Epithelial cell of proximal tubule (primary cell): ENCODE data around the gene CD200R1L. TPM values are rescaled to one million over a fixed set of nuclear protein-coding genes. Genes with fewer than 3 reads are reported as not detected.

Experiments
- DNase-seq: peaks from one replicate; pipeline ENCODE4 v3.0.0-alpha.2; 2011; ENCODE audit warnings: low read depth
- H3K4me3 ChIP-seq: 2 replicates; pipeline ENCODE4 v1.5.1; 2011; ENCODE audit warnings: low read depth, mild to moderate bottlenecking, low read length
- total RNA-seq: library from RNA; depleted of rRNA; stranded (reverse); fragments of >200 nt; gene quantifications from 2 replicates; pipeline ENCODE4 v1.2.3, GENCODE V29; 2015
- TF ChIP-seq, protein P1 (sequence below): conservative IDR thresholded peaks from 2 replicates; pipeline ENCODE4 v1.5.1; 2012; ENCODE audit warnings: low read depth, mild to moderate bottlenecking, low read length

The CD200R1L gene
- total RNA-seq, 1 donor from 2014 or later = not detected

DNA sequence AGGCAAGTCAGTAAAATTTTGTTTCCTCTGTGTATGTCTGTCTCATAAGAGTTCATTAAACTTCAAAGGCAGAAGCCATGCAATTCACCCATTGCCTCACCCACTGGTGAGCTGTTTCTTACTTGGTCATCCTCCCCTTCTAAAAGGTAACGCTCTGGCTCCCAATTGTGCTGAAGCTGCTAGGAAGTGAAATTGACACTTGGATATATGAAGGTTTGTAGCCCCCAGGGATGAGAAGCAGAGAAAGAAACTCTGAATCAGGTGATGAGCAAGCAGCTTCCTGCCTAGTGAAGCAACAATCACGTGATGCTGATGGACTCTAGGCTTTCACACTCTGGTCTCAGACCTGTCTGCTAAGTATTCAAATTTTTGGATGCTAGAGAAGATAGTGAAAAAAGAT lies 70.7 kb downstream of the CD200R1L start:
- DNase-seq = peak; percentile 13
- H3K4me3 ChIP-seq = no peak overlapping the region
- TF ChIP-seq, protein P1, sequence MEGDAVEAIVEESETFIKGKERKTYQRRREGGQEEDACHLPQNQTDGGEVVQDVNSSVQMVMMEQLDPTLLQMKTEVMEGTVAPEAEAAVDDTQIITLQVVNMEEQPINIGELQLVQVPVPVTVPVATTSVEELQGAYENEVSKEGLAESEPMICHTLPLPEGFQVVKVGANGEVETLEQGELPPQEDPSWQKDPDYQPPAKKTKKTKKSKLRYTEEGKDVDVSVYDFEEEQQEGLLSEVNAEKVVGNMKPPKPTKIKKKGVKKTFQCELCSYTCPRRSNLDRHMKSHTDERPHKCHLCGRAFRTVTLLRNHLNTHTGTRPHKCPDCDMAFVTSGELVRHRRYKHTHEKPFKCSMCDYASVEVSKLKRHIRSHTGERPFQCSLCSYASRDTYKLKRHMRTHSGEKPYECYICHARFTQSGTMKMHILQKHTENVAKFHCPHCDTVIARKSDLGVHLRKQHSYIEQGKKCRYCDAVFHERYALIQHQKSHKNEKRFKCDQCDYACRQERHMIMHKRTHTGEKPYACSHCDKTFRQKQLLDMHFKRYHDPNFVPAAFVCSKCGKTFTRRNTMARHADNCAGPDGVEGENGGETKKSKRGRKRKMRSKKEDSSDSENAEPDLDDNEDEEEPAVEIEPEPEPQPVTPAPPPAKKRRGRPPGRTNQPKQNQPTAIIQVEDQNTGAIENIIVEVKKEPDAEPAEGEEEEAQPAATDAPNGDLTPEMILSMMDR = no peak

DNA sequence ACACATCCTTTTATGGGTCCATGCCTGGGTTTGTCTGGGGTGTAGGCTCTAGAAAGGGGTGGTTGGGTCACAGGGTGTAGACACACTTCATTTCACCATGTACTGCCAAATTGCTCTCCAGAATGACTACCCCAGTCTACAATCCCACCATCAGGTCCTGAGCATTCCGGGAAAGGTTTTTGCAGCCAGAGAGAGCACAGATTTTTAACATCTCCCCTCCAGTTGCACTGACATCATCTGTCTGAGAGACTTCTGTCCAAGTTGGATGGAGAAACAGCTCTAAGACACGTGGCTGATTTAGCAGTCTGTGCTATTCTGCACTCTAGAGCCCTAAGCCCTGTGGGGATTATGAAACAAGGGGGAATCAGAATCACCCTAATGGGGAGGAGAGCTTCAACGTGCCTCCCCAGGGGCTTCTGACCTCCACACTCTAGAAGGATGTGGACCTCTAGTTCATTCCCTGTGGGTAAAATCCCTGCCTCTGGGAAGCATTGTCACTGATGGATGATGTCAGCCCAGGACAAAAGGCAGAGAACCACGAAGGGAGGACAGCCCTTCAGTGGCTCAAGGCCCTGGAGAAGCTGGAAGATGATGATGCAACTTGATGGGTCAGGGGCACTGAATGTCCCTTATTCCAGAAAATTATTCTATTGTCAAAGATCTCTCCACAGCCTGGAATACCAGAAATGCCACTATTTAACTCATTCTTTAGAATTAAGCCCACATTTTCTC lies 71.5 kb downstream of the CD200R1L start:
- DNase-seq = no peak
- no peak overlapping the region for H3K4me3 ChIP-seq
- TF ChIP-seq, protein P1 = no peak

DNA sequence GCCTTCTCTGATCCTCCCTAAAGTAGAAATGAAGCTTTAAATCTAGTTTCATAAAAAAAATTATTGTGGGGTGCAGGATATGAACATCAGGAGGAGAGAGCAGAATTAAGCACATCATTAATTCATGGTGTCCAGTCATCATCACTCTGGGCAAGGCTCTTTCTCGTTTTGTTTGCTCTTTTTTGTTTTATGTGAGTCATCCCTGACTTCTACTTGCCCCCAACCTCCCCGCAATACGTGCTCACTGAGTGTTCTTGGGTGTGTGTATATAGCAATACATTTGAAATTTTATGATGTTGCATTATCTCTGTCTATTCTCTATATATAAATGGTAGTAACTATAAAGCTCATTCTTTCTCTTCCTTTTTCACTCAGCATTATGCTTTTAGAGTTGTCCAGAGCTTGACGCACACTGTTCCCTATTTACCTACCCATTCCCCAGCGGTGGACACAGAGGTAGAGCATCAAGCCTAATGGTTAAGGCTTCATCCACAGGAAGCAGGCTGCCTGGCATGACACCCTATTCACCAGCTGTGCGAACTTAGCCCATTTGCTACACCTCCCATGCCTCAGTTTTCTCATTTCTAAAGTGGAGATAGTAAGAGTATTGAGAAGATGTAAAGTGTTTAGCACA lies 72.3 kb downstream of the CD200R1L start:
- no peak for DNase-seq
- no peak overlapping the region for H3K4me3 ChIP-seq
- TF ChIP-seq, protein P1 = no peak

DNA sequence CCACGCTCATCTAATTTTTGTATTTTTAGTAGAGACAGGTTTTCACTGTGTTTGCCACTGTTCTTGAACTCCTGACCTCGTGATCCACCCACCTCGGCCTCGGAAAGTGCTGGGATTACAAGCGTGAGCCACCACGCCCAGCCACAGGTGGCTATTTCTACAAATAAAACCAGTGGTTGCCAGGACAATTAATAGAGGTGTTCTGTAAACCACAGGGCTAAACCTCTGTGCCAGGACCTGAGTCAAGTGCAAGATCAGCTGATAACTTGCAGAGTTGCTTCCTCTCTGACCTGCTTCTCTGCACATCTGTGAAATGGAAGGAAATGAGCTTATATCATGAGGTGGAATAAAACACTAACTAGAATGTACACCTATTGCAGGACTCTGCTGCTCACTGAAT lies 72.8 kb downstream of the CD200R1L start:
- DNase-seq = no peak
- TF ChIP-seq, protein P1 = no peak
- no peak overlapping the region for H3K4me3 ChIP-seq

DNA sequence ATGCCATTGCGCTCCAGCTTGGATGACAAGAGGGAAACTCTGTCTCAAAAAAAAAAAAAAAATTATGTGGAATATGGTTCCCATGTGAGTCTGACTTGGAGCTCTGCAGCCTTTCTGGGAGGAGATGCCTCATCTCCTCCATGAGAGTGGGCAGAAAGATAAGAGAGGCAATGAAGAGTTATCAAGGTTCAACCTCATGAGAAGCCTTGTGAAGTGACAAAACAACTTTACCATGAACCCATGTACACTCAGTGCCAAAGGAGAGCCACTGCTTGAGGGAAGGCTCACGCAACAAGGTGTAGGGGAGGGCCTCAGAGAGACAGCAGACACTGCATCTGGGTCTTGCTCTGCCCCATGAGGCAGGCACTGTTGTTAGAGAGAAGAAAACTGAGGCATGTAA lies 75.7 kb downstream of the CD200R1L start:
- no peak overlapping the region for H3K4me3 ChIP-seq
- TF ChIP-seq, protein P1 = no peak
- no peak for DNase-seq

DNA sequence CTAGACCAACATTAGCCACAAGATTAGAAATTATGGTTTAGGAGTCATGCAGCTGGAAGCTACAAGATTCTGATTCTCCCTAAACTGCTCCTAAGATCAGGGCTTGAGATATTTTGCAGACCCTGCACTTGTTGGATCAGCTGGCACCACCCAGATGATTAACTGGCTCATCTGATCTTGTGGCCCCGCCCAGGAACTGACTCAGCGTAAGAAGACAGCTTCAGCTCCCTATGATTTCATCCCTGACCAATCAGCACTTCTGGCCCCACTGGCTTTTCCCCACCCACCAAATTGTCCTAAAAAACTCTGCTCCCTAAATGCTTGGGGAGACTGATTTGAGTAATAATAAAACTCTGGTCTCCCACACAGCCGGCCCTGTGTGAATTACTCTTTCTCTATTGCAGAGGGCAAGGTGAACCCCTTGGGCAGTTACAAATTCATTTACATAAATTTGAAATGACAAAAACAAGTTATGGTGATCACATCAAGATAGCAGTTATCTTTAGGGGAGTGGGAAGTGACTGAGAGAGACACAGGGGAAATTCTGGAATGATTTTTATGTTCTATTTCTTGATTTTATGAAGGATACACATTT lies 76.5 kb downstream of the CD200R1L start:
- no peak for DNase-seq
- TF ChIP-seq, protein P1 = no peak
- H3K4me3 ChIP-seq = no peak overlapping the region
